Effector memory CD8-positive, alpha-beta T cell (primary cell): ENCODE measurements around the gene GPHA2.
"Not testable (repeated sequence)": the region's sequence is repeated elsewhere in the genome, so short reads cannot be mapped to it uniquely, and the experiment has no call there.

ENCODE experiments used
- ATAC-seq: fragments of 150-1000 bp; cut with Tn5 transposase; replicated peaks from 2 replicates; pipeline ENCODE4 v1.10.0; 2021; ENCODE audit warnings: mild to moderate bottlenecking, moderate library complexity
- DNase-seq, 3 experiments: peaks; one replicate each; pipeline ENCODE4 v3.0.0; 2021
- H3K27ac Mint-ChIP-seq, 2 donors: one replicate each; pipeline ENCODE4 v1.8.0; 2022; ENCODE audit warnings: mild to moderate bottlenecking in 2 of 2, mixed read lengths in 2 of 2, moderate library complexity in 2 of 2
- H3K27me3 Mint-ChIP-seq, 2 donors: one replicate each; pipeline ENCODE4 v1.8.0; 2022; ENCODE audit warnings: mixed read lengths in 2 of 2
- H3K36me3 Mint-ChIP-seq: one replicate; pipeline ENCODE4 v1.8.0; 2022; ENCODE audit warnings: mild to moderate bottlenecking, moderate library complexity, mixed read lengths; ENCODE audit not compliant: insufficient read depth
- H3K4me1 Mint-ChIP-seq, 2 donors: one replicate each; pipeline ENCODE4 v1.8.0; 2022; ENCODE audit warnings: low read depth in 2 of 2, mixed read lengths in 2 of 2
- H3K4me3 Mint-ChIP-seq, 2 donors: one replicate each; pipeline ENCODE4 v1.8.0; 2022; ENCODE audit warnings: mild to moderate bottlenecking in 2 of 2, mixed read lengths in 2 of 2, moderate library complexity in 2 of 2
- H3K9me3 Mint-ChIP-seq, 2 donors: one replicate each; pipeline ENCODE4 v1.8.0; 2022; ENCODE audit warnings: mixed read lengths in 2 of 2
- total RNA-seq, 9 experiments: gene quantifications; one replicate each; lab custom pipeline; 2026; lab: John Stamatoyannopoulos, UW

Gene GPHA2, protein sequence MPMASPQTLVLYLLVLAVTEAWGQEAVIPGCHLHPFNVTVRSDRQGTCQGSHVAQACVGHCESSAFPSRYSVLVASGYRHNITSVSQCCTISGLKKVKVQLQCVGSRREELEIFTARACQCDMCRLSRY
- total RNA-seq = 0 to 0.06 (median 0) reads per million in 9 experiments

DNA sequence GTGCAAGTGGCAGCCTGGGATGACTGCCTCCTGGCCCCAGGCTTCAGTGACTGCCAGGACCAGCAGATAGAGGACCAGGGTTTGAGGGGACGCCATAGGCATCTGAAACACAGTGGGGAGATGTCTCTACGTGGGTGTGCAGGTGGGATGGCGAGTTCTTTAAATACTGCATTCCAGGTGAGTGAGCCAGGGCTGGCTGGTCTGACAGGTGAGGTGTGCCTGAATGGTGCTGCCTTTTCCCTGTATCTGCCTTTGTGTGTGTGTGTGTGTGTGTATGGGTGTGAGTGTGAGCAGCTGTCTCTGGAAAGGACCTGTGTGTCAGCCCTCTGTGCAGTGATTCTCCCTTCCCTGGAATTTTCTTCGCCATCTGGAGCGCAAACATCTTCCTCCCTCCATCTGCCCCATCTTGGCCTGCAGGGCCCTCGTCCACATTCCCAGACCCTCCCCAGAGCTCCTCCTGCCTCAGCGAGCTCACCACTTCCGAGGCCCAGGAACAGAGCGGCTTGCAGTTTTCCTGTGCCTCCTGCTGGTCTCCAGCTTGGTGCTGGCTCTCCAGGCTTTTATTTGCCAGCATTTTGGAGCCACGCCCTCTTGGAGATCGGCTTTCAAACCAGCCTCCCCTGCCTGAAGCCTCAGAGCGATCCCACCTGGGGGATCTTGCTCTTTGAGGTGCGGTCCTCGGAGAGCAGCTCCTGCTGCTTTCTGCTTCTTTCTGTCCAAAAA, at the start of gene GPHA2:
Gene GPHA2, minus strand, starts transcription at position 535 of the 723 bp plus-strand sequence. Its CDS starts 433 bp downstream, at position 102.
- no peaks in the 10 kb centered on the region for H3K4me1 Mint-ChIP-seq
- H3K27ac Mint-ChIP-seq = peak within 1 kb of the TSS in 1 of 2 donors; percentile 46
- H3K36me3 Mint-ChIP-seq = peaks cover 18% of the 10 kb centered on the region
- no peak within 1 kb of the TSS for H3K4me3 Mint-ChIP-seq
- H3K9me3 Mint-ChIP-seq = no peaks in the 10 kb centered on the region
- peaks cover 0 to 9% of the 10 kb centered on the region in 2 donors for H3K27me3 Mint-ChIP-seq
- DNase-seq (no peak), ATAC-seq (no peak)

DNA sequence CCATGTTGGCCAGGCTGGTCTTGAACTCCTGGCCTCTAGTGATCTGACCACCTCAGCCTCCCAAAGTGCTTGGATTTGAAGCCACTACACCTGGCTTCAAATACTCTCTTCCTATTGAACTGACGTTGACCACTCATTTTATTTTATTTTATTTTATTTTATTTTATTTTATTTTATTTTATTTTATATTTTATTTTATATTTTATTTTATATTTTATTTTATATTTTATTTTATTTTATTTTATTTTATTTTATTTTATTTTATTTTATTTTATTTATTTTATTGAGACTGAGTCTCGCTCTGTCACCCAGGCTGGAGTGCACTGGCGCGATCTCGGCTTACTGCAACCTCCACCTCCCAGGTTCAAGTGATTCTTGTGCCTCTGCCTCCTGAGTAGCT, 47.6 kb upstream of the GPHA2 start:
- not testable (repeated sequence) for ATAC-seq, H3K27ac Mint-ChIP-seq, H3K4me1 Mint-ChIP-seq, H3K4me3 Mint-ChIP-seq, H3K9me3 Mint-ChIP-seq, DNase-seq, H3K36me3 Mint-ChIP-seq
- peaks cover 39 to 53% of the 10 kb centered on the region in 2 donors for H3K27me3 Mint-ChIP-seq

DNA sequence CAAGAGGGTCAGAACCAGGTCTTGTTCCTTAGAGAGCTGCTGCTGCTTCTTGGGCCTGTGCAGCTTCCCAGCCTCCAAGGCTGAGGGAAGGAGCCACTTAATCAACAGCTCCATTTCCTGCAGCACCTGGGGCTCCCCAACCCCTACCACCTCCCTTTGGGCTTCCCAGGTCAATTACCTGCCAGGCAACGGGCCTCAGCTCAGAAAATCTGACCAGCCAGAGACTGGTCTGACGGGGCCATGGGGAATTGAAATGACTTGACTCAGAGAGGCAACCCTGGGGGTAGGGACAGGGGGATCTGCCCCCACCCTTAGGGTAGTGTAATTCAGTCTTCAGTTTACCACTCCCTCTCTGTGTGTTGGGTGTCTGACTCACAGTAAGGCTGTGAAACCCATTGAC, 41.0 kb upstream of the GPHA2 start:
- H3K9me3 Mint-ChIP-seq = no peaks in the 10 kb centered on the region
- ATAC-seq = no peak
- DNase-seq = no peak
- H3K27me3 Mint-ChIP-seq = peaks cover 11 to 36% of the 10 kb centered on the region in 2 donors
- no peak overlapping the region for H3K27ac Mint-ChIP-seq
- peaks cover 6 to 7% of the 10 kb centered on the region in 2 donors for H3K4me1 Mint-ChIP-seq
- no peak overlapping the region for H3K4me3 Mint-ChIP-seq
- peaks cover 3% of the 10 kb centered on the region for H3K36me3 Mint-ChIP-seq

DNA sequence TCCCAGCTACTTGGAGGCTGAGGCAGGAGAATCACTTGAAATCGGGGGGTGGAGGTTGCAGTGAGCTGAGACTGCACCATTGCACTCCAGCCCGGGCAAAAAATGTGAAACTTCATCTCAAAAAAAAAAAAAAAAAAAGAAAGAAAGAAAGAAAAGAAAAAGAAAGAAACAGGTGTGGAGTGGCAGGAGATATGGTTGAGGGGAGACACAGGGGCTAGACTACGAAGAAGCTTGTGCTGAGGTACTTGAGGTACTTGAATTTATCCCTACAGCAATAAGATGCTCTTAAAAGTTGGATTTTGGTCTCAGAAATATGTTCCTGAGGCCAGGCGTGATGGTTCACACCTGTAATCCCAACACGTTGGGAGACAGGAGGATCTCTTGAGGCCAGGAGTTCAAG, 38.4 kb upstream of the GPHA2 start:
- peaks cover 6 to 9% of the 10 kb centered on the region in 2 donors for H3K4me1 Mint-ChIP-seq
- no peak overlapping the region for H3K4me3 Mint-ChIP-seq
- DNase-seq (no peak), ATAC-seq (no peak)
- no peak overlapping the region for H3K27ac Mint-ChIP-seq
- H3K36me3 Mint-ChIP-seq = peaks cover 3% of the 10 kb centered on the region
- peaks cover 18 to 21% of the 10 kb centered on the region in 2 donors for H3K27me3 Mint-ChIP-seq
- no peaks in the 10 kb centered on the region for H3K9me3 Mint-ChIP-seq

DNA sequence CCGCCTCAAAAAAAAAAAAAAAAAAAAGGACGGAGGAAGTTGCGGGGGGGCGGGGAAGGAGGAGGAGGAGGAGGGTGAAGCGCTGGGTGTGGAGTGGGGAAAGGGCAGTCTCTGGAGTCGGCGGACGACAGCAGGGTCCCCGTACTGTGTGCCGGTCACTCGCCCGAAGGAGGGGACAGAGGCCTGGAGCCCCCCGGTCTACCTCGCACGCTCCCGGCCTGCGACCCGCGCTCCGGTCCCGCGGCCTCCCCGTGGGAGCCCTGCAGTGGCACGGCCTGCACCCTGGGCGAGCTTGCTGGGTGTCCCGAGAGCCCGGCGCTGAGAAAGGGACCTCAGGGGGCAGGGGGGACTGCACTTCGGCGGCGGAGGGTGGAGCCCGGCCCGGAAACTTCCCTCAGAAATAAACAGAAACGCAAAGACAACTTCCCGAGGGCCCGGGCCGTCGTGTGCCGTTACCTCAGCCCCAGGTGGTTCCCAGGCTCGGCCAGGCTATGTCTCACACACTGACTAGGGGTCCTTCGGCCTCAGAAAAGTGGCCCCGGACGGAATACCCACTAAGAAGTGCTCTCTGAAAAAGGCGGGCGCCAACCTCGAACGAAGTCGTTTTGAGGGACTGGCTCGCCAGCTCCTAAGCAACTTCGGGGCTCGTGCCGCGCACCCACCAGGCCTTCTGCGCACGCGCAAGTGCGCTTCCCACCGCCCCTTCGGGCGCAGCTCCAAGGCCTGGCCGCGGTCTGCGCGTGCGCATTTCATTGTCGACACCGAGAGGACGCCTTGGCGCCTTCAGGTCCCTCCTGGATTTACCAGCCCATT, 35.9 kb upstream of the GPHA2 start, which contains the start of gene MAJIN:
Gene MAJIN, minus strand, starts transcription at position 688 of the 813 bp plus-strand sequence. CDS start 12,703 bp downstream, outside the sequence.
- DNase-seq (peak; percentile 49 to 79 (median 77)), ATAC-seq (peak; percentile 84)
- Mint-ChIP-seq H3K27me3 (peaks cover 6 to 20% of the 10 kb centered on the region in 2 donors), H3K9me3 (no peaks in the 10 kb centered on the region), H3K4me1 (peaks cover 6 to 9% of the 10 kb centered on the region in 2 donors), H3K4me3 (peak within 1 kb of the TSS in 1 of 2 donors; percentile 61), H3K36me3 (peaks cover 3% of the 10 kb centered on the region), H3K27ac (no peak within 1 kb of the TSS)

DNA sequence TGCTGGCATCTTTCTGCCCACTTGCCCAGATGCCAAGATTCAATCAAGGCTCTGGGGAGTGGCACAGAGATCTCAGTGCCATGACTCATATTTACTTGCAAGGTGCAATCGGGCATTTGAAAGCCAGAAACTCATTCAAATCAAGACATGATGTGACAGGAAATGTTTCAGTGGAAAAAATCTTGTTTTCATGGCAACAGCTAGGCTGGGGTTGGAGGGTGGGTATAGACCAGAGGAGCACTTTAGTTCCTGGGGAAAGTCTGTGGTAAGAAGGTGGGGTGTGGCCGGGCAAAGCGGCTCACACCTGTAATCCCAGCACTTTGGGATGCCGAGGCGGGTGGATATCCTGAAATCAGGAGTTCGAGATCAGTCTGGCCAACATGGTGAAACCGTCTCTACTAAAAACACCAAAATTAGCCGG, 35.0 kb upstream of the GPHA2 start:
- H3K9me3 Mint-ChIP-seq = no peaks in the 10 kb centered on the region
- peaks cover 3% of the 10 kb centered on the region for H3K36me3 Mint-ChIP-seq
- H3K27ac Mint-ChIP-seq = no peak overlapping the region
- no peak for DNase-seq
- peaks cover 6 to 20% of the 10 kb centered on the region in 2 donors for H3K27me3 Mint-ChIP-seq
- H3K4me1 Mint-ChIP-seq = peaks cover 6 to 9% of the 10 kb centered on the region in 2 donors
- no peak for ATAC-seq
- peak overlapping the region; percentile 18 to 61 for H3K4me3 Mint-ChIP-seq

DNA sequence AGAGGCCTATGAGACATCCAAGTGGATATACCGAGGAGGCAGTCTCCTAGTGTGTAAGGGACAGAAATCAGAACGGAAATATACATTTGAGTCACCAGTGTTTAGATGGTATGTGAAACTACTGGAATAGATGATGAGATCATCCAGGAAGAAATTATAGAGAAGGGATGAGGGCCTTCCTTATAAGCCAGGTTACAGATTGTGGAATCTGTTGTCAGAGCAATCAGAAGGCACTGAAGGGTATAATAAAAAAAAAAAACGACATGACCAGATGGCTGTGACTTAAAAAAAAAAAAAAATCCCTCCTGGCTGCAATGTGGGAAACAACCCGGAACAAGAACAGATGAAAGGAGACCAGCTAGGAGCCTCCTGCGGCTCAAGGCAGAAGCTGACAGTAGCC, 33.5 kb upstream of the GPHA2 start:
- H3K4me1 Mint-ChIP-seq = peaks cover under 1 to 2% of the 10 kb centered on the region in 2 donors
- no peak overlapping the region for H3K27ac Mint-ChIP-seq
- DNase-seq = no peak
- H3K36me3 Mint-ChIP-seq = peaks cover 3% of the 10 kb centered on the region
- H3K4me3 Mint-ChIP-seq = no peak overlapping the region
- H3K9me3 Mint-ChIP-seq = no peaks in the 10 kb centered on the region
- ATAC-seq = no peak
- peaks cover 13 to 26% of the 10 kb centered on the region in 2 donors for H3K27me3 Mint-ChIP-seq

DNA sequence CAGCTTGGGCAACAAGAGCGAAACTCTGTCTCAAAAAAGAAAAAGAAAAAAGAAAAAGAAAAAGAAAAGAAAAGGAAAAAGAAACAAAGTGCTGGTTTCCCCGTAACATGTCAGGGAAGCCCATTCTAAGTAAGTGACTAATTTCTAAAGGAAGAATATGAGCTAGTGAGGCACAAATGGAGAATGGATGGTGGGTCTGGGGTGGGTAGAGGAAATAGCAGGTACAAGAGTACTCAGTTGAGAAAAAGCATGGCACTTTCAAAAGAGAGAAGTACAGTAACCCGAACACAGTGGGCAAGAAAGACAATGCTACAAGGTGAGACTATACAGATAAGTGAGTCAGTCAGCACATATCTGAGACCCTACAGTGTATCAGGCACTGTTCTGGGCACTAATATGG, 31.7 kb upstream of the GPHA2 start:
- Mint-ChIP-seq H3K27me3 (peaks cover 17 to 33% of the 10 kb centered on the region in 2 donors), H3K4me1 (peaks cover 0 to 2% of the 10 kb centered on the region in 2 donors), H3K9me3 (no peaks in the 10 kb centered on the region), H3K4me3 (no peak overlapping the region), H3K36me3 (peaks cover 2% of the 10 kb centered on the region), H3K27ac (no peak overlapping the region)
- ATAC-seq (no peak), DNase-seq (no peak)

DNA sequence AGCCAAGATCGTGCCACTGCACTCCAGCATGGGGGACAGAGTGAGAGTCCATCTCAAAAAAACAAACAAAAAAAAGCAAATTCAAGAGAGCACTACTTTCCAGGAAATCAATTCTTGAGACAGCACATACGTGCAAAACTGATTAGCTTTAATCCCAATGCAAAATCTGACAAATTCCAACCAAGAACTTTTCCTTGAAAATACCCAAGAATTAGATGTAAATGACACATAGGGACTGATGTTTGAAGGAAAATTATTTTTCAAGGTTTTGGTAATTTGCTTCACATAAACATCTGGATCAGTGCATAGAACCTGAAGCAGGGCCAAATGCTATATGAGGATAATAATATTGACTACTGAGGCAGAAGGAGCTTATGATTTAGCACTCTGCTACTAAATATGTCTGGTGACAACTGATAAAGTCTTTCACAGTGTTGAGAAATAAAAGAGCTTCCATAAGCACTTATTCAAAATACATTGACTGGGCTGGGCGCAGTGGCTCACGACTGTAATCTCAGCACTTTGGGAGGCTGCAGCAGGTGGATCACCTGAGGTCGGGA, 27.5 kb upstream of the GPHA2 start:
- ATAC-seq (no peak), DNase-seq (no peak)
- peaks cover 2% of the 10 kb centered on the region for H3K36me3 Mint-ChIP-seq
- no peaks in the 10 kb centered on the region for H3K9me3 Mint-ChIP-seq
- no peaks in the 10 kb centered on the region for H3K4me1 Mint-ChIP-seq
- peaks cover 19 to 43% of the 10 kb centered on the region in 2 donors for H3K27me3 Mint-ChIP-seq
- H3K4me3 Mint-ChIP-seq = no peak overlapping the region
- no peak overlapping the region for H3K27ac Mint-ChIP-seq

DNA sequence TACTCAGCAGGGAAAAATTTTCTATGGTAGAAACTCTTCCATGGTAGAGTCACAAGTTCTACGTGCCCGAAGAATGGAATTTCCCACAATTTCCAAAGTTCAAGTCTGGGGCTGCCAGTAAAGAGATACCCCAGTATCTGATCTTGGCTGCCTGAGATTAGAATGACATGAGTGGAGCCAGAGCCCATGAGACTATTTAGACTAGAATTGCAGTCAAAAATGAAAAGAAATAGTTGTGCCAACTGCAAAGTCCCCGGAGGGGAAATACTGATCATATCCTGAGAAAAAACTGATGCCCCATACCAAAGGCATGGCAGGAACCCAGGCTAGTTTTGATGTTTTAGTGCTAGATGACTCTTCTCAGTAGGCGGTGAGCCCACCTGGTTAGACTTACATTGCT, 25.0 kb upstream of the GPHA2 start:
- no peak for ATAC-seq
- Mint-ChIP-seq H3K4me1 (no peaks in the 10 kb centered on the region), H3K9me3 (no peaks in the 10 kb centered on the region)

DNA sequence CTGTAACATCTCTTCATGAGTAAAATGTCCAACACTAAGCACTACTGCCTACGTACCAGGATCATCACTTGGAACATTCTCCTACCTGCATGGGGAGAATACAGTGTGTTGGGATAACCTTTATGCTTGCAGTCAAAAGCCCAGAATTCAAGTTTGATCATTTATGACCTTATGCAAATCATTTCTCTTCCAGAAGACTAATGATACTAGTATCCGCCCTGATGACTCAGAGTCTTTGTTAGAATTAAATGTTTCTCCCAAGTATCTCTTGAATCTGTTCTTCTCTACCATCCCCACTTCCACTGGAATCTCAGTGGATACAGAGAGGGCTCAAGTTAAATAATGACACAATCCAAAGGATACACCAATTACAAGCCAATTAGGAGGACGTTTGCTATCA, 23.8 kb upstream of the GPHA2 start:
- Mint-ChIP-seq H3K27ac (no peak overlapping the region), H3K9me3 (no peaks in the 10 kb centered on the region), H3K27me3 (peaks cover 19 to 33% of the 10 kb centered on the region in 2 donors), H3K4me3 (no peak overlapping the region), H3K36me3 (peaks cover 2% of the 10 kb centered on the region), H3K4me1 (no peaks in the 10 kb centered on the region)
- ATAC-seq = no peak
- no peak for DNase-seq

More for the DNA sequence above, 25.0 kb upstream of the GPHA2 start:
- DNase-seq = no peak
- Mint-ChIP-seq H3K4me3 (no peak overlapping the region), H3K27ac (no peak overlapping the region), H3K27me3 (peaks cover 26 to 42% of the 10 kb centered on the region in 2 donors), H3K36me3 (peaks cover 2% of the 10 kb centered on the region)

DNA sequence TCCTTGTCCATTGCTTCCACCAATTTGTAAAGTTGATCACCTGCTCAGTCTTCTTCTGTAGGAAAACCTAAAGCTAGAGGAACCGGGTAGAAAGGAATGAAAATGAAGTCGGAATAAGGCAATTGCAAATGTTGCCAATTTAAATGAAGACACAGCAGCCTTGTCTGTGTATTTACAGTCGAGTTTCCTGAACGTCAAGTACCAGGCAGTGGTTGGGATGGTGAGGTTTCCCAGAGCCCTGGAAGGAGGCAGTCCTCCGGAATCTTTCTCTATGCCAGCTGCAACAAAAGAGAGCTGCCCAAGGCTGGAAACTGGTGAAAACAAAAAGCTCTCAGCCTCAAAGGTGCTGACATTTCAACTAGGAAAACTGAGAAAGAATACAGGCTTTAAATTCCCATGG, 18.5 kb upstream of the GPHA2 start:
- H3K4me1 Mint-ChIP-seq = no peaks in the 10 kb centered on the region
- peaks cover 21 to 24% of the 10 kb centered on the region in 2 donors for H3K27me3 Mint-ChIP-seq
- ATAC-seq = no peak
- no peaks in the 10 kb centered on the region for H3K36me3 Mint-ChIP-seq
- H3K27ac Mint-ChIP-seq = no peak overlapping the region
- no peak overlapping the region for H3K4me3 Mint-ChIP-seq
- DNase-seq = no peak
- no peaks in the 10 kb centered on the region for H3K9me3 Mint-ChIP-seq

DNA sequence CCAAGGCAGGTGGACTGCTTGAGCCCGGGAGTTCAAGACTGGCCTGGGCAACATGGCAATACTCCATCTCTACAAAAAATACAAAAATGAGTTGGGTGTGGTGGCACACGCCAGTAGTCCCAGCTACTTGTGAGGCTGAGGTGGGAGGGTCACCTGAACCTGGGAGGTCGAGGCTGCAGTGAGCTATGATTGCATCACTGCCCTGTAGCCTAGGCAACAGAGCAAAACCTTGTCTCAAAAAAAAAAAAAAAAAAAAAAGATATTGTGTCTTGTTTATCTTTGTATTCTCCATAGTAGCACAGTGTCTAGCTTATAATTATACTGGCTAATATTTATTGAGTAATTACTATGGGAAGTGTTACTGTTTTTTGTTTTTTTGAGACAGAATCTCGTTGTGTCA, 15.8 kb upstream of the GPHA2 start:
- no peak for ATAC-seq
- no peak overlapping the region for H3K4me3 Mint-ChIP-seq
- no peak for DNase-seq
- no peak overlapping the region for H3K27ac Mint-ChIP-seq
- peaks cover 13 to 16% of the 10 kb centered on the region in 2 donors for H3K27me3 Mint-ChIP-seq
- no peaks in the 10 kb centered on the region for H3K4me1 Mint-ChIP-seq
- H3K36me3 Mint-ChIP-seq = no peaks in the 10 kb centered on the region
- H3K9me3 Mint-ChIP-seq = no peaks in the 10 kb centered on the region
